ENCODE data around the gene TMEM63B.

DNA sequence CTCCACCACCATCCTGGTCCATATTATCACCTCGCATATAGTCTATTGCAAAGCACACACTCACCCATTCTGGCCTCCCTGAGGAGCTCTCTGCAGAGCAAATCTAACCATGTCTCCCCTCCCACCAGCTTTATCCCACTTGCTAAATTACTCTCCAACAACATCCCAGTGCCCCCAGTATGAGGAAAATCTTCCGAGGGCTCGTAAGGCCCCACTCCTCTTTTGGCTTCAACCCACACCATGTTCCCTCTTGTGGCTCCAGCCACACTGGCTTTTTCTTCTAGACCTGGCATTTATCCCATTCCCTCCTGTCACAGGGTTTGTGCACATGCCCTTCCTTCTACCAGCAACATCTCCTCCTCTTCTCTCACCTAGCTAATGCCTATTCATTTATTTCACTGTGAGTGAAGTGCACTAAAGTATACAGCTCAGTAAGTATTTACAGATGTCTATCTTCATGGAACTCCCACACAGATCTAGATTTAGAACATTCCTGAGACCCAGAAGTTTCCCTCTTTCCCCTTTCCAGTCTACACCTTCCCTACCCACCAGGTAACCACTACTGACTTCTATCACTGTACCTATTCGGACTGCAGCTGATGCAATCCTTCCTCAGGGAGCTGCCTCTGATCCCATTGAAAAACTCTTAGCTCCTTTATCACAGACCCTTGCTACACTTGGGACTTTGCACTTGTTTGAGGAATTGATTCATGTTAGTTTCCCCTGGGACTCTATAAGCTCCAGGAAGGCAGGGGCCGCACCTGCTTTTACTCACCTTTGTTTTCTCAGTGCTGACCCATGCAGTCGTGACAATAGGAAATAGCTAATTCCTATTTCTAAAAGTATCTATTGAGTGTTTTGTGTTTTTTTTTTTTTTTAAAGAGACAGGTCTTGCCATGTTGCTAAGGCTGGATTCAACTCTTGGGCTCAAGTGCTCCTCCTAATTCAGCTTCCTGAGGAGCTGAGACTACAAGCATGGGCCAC, 15.6 kb upstream of the TMEM63B start:
- TF ChIP-seq, protein P1, sequence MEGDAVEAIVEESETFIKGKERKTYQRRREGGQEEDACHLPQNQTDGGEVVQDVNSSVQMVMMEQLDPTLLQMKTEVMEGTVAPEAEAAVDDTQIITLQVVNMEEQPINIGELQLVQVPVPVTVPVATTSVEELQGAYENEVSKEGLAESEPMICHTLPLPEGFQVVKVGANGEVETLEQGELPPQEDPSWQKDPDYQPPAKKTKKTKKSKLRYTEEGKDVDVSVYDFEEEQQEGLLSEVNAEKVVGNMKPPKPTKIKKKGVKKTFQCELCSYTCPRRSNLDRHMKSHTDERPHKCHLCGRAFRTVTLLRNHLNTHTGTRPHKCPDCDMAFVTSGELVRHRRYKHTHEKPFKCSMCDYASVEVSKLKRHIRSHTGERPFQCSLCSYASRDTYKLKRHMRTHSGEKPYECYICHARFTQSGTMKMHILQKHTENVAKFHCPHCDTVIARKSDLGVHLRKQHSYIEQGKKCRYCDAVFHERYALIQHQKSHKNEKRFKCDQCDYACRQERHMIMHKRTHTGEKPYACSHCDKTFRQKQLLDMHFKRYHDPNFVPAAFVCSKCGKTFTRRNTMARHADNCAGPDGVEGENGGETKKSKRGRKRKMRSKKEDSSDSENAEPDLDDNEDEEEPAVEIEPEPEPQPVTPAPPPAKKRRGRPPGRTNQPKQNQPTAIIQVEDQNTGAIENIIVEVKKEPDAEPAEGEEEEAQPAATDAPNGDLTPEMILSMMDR (conservative IDR thresholded peaks at IDR 0.05) = no peak
- TF ChIP-seq ZFX (IDR thresholded peaks at IDR 0.05) = no peak
